Measurements from ENCODE around the gene CCL15.

Gene CCL15

GRCh38 chr17:35991075-35991474 lies 10.3 kb downstream of the CCL15 start:
- DNase-seq (ENCODE audit: low read depth in 2 of 2), result no peak

DNA sequence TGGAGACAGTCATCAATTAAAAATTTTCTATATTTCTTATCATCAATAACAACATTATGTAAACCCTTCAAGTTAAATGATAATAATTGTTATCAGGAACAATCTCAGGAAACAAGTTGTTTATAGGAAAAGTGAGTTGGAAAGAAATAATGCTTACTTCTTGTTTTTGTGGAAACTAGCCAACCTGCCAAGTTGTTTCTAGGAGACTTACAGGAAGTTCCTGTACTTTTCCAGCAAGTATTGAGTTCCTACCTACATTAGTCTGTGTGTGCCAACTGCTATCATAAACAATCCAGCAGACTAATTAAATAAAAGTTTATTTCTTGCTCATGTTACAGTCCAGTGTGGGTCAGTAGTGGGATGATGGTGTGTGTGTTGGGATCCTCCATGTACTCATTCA lies 13.2 kb downstream of the CCL15 start:
- DNase-seq (ENCODE audit: low read depth in 2 of 2), result no peak

- DNase-seq (ENCODE audit: low read depth in 2 of 2), result no peak
These were observed 14.7 kb downstream of the CCL15 start, which contains the start of gene CCL14 for GRCh38 chr17:35986643-35987042. TSS of gene CCL14 (minus strand) at chr17:35986729. CDS start at chr17:35986649, 80 bp downstream.

DNA sequence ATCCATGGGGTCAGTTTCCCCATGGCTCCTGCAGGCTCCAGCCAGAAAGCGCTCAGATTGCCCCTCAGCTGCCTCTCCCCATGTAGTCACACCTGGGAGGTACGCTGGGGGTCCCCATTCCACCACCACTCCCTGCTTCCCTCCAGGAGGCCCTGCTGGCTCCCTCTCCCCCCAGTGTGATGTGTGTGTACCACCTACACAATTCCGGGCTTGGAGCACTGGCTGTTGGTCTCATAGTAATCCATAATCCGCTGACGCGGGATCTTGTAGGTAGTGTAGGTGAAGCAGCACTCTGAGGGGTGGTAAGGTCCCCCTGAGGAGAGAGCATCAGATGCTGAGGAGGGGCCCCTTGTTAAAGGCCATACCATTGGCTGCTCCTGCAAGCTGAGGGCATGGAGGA lies 17.2 kb downstream of the CCL15 start:
- DNase-seq (ENCODE audit: low read depth in 2 of 2), result no peak

DNA sequence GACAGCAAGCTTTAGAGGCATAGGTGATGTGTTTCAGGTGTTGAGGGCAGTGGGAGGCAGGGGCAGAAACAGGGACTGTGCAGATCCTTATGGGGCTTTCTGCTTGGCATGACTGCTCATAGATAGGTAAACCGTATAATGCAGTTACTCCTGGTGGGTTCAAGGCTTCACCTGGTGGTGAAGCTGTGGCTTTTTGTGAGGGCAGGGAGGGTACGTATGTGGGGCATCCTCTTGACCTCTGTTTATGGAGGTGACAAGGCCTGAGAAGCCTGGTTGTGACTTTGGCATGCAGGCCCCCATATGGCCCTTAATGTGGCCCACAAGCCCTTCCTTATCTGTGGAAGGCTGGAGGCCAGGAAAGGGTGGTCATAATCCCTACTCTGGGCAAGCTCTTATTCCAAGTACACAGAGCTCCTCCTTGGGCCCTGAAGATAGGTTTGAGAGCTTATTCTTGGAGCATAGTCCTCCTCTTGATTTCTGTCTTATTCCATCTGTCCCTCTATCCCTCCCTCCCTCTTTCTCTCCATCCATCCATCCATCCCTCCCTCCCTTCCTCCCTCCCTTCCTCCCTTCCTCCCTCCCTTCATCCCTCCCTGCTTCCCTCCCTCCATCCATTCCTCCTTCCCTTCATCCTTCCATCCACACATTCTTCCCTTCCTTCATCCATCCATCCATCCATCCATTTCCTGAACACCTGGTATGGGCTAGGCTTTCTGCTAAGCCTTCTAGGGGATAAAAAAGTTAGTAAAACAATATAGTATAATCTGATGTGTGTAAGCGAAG lies 18.8 kb downstream of the CCL15 start:
- no peak for DNase-seq (ENCODE audit: low read depth in 2 of 2)

DNA sequence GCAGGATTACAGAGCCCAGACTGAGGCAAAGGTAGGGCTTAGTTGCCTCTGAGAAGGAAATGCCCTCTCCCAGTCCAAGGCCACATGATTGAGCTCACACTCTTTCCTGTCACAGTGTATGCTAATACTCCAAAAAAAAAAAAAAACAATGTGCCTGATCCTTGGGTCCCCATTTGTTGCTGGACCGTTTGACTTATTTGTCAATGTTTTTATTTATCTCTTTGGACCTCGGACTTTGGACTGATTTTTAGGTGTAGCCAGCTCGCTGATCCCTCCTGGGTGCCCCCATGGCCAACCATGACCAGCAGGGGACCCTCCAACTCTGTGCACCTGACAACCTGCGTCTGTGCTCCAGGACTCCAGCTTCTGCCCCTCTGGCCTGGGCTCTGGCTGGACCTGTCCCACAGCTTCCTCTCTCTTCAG lies 19.4 kb downstream of the CCL15 start:
- DNase-seq (ENCODE audit: low read depth in 2 of 2), result no peak

DNA sequence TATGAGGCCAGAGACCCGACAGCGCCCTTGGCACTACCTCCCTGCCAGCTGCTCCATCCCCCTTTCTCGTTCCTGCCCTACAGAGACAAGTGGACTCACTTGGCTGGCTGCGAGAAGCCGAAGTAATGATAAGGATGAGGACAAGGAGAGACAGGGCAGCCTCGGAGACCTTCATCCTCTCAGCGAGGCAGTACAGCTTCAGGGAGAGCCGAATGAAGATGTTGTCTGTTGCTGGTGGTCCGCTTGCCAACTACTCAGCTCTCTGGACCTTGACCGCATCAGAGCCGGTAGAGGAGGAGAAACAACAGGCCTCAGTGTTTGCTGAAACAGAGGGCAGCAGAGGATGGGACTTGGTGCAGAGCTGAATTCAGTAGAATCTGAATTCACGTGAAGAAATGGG lies 20.1 kb downstream of the CCL15 start, which contains the start of gene CCL16:
Gene CCL16, minus strand, starts transcription at position 252 of the 400 bp plus-strand sequence. Its CDS starts 77 bp downstream, at position 175.
- DNase-seq (ENCODE audit: low read depth in 2 of 2), result no peak

DNA sequence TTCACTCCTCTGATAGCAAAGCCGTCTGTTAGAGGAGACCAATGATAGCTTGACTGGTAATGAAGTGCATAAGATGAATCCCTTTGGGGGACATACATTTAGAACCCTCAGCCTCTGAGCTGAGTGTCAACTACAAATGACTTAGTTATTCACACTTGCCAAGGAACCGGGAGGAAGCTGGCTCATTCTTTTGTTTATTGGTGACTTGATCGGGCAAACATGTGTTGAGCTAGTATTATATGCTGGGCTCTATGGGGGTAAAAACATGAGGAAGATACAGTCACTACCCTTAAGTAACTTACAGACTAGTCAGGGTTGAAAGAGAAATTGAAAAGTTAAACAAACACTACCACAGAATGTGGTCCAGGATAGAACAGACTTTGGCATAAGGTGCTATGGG lies 23.0 kb downstream of the CCL15 start:
- no peak for DNase-seq (ENCODE audit: low read depth in 2 of 2)

GRCh38 chr17:35977509-35977908 lies 23.8 kb downstream of the CCL15 start:
- no peak for DNase-seq (ENCODE audit: low read depth in 2 of 2)

DNA sequence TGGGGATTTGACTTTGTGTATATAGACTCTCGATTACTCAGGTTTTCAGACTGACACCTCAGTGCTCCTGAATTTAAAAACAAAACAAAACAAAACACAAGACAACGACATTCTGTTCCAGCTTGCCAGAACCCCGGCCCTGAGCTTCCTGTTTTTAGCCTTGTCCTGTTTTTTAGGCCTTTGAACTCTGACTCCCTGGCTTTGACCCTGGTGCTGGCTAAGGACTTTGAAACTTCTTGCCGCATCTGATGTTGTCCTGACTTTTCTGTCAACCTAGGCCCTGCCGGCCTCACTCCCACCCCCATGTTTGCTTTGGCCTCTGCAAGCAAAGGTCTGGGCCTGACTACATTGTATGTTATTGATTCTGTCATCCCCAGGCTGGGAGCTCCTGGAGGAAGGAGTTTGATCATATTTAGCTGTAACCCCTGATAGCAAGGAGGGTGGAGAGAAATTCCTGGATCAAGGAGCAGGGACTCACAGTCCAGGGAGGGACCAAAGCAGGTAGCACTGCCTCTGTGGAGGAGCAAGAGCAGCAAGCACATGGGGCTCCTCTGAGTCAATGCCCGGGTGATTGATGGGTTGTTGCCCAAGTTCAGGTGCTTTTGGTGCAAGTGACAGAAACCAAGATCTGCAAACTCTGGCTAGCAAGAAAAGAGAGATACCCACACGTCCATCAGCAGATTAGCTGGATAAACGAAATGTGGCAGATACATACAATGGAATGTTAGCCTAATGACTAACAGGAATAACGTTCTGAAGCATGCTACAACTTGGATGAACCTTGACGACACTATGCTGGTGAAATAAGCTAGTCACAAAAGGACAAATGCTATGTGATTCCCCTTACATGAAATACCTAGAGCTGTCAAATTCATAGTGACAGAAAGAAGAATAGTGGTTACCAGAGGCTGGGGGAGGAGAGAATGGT lies 27.8 kb downstream of the CCL15 start:
- no peak for DNase-seq (ENCODE audit: low read depth in 2 of 2)

GRCh38 chr17:35972945-35973332 lies 28.4 kb downstream of the CCL15 start:
- DNase-seq (ENCODE audit: low read depth in 2 of 2), result no peak

DNA sequence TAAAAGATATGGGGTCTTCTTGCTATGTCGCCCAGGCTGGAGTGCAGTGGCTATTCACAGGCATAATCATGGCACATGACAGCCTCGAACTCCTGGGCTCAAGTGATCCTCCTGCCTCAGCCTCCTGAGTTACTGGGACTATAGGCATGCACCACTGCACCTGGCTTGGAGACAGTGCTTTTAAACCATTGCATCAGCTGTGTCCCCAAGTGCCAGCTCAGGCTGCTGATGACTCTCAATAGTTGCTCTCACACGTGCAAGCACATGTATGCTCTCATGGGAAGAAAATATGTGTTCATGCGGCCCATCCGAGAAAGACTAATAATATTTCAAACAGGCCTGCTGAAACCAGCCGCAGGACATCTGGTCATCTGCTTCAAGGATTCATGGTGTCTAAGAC lies 28.8 kb downstream of the CCL15 start:
- no peak for DNase-seq (ENCODE audit: low read depth in 2 of 2)

GRCh38 chr17:35972066-35972465 lies 29.3 kb downstream of the CCL15 start:
- DNase-seq (ENCODE audit: low read depth in 2 of 2), result no peak

GRCh38 chr17:35969558-35970380 lies 31.6 kb downstream of the CCL15 start:
- peak; percentile 30 to 33 for DNase-seq (ENCODE audit: low read depth in 2 of 2)

DNA sequence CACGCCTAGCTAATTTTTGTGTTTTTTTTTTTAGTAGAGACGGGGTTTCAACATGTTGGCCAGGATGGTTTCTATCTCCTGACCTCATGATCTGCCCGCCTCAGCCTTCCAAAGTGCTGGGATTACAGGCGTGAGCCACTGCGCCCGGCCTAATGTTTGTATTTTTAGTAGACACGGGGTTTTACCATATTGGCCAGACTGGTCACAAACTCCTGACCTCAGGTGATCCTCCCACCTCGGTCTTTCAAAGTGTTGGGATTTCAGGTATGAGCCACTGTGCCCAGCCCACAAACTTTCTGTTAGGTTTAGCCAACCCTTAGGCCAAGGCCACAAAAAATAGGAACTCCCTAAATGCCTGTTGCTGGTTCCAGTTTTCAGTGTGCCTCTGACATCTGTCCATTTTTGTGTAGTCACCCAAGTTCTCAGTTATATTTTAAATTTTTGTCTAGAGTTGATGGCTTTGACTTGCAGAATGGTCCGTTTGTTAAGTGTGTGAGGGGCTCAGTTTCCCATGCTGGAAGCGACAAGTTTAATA lies 32.8 kb downstream of the CCL15 start:
- DNase-seq (ENCODE audit: low read depth in 2 of 2), result no peak

- no peak for DNase-seq (ENCODE audit: low read depth in 2 of 2)
These were observed 36.1 kb downstream of the CCL15 start for GRCh38 chr17:35965272-35965671.

- no peak for DNase-seq (ENCODE audit: low read depth in 2 of 2)
These were observed 37.7 kb downstream of the CCL15 start for GRCh38 chr17:35963663-35964062.

GRCh38 chr17:35953720-35954119 lies 47.6 kb downstream of the CCL15 start:
- DNase-seq (ENCODE audit: low read depth in 2 of 2), result no peak

DNA sequence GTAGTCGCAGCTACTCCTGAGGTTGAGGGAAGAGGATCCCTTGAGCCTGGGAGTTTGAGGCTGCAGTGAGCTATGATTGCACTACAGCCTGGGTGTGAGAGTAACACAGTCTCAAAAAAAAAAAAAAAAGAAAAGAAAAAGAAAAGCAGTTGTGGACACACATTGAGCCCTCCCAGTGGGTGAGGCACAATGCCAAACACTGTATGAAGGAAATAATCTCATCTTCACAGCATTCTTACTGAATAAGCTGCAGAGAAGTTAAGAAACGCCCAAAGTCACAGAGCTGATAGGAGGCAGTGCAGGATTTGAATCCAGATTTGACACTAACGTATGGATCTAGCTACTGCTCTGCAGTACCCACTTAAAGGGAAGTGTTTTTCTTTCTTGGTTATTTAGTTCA lies 52.0 kb downstream of the CCL15 start:
- DNase-seq (ENCODE audit: low read depth in 2 of 2), result no peak

DNA sequence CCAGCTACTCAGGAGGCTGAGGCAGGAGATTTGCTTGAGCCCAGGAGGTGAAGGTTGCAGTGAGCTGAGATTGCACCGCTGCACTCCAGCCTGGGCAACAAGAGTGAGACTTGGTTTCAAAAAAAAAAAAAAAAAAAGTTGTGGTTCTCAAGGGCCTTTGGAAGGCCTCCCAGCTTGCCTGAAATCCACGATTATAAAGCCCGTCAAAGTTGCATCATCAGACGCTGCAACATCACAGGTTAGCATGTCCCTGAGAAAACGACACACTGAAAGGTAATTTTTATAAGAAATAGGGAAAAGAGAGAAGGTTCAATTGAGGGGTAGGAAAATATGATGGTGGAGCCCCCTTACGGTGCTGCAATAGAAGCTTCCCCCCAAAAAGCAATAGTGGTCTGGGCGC lies 53.3 kb downstream of the CCL15 start:
- DNase-seq (ENCODE audit: low read depth in 2 of 2), result no peak

Data from fibroblast of skin of left biceps (primary cell).